HG03280 (cell line): ENCODE measurements around the gene NUBP2.

ENCODE experiments used
- ATAC-seq: cut with Tn5 transposase; IDR thresholded peaks from one replicate; pipeline ENCODE4 v1.9.1; 2021; ENCODE audit warnings: mild to moderate bottlenecking, moderate library complexity; ENCODE audit not compliant: unreplicated experiment

Gene NUBP2, protein sequence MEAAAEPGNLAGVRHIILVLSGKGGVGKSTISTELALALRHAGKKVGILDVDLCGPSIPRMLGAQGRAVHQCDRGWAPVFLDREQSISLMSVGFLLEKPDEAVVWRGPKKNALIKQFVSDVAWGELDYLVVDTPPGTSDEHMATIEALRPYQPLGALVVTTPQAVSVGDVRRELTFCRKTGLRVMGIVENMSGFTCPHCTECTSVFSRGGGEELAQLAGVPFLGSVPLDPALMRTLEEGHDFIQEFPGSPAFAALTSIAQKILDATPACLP

DNA sequence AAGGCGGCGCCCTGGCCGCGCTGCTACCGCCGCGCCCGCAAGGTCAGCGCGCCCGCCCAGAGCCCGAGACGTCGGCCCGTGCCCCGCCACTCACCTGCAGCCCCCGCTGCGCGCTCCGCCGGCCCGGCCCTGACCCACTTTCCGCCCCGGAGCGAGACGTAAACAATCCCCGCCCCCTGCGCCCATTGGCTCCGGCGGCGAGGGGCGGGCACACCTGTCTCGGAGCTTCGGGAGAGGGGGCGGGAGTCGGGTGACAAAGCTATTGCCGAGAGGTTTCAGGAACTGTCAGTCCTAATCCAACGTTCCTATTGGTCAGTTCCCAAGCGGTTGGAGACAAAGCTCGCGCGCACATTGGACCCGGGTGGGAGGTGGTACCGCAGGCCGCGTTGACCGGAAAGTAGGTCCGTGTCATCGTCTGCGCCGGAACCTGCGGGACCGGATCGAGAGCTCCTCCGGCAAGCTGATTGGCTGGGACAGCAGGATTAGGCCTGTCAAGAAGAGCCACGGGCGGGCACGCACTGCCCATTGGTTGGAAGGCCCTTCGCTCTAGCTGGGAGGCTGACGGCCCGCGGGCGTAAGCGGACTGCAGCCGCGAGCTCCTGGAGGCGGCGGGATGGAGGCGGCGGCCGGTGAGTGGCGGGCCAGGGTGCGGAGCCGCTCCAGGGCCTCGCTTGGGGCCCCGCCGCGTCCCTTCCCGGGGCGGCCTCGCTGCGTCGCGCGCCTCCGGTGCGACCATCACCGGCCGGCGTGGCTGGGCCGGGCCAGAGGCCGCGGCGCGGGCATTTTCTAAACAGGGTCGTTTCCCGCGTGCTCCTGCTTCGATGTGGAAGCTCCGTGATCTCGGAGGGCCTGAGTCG lies at the start of gene NUBP2, which contains the start of gene SPSB3:
Gene NUBP2, plus strand, starts transcription at position 553 of the 857 bp plus-strand sequence. Its CDS starts 61 bp downstream, at position 614.
Gene SPSB3, minus strand, starts transcription at position 164 of the 857 bp plus-strand sequence. CDS start 1,088 bp downstream, outside the sequence.
- peak; percentile 82 for ATAC-seq

DNA sequence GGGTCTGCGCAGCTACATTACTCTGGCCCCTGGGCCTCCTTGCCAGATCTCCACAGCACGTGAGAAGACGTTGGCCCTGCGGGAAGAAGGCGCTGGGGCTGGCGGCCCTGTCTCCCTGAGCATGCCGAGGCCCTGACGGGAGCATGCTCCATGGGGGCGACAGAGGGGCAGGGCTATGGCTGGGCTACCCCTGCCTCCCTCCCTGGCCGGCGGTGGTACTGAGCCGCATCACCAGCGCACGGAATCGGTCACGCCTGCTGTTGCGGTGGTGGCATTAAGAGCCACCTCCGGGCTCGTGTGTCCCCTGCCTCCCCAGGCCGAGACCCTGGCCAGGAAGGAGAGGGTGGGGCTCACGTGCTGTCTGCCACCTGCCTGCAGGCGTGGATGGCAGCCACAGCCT lies 48.6 kb upstream of the NUBP2 start:
- no peak for ATAC-seq

DNA sequence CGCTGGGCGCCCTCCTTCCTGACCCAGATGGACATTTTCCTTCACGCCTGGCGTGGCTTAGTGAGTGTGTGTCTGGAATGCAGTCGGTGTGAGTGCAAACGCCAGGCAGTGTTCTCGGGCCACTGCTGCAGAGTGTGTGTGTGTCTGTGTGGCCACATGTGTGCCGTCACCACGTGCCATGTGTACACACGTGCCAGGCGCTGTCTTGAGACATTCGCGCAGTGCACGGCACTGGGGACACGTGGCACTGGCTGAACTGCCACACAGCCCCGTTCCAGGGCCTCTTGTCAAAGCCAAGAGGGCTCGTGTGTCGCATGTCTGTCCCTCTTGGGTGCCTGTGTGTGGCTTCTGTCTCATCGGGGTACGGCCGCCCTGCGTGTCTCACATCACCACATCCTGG lies 47.9 kb upstream of the NUBP2 start:
- no peak for ATAC-seq

DNA sequence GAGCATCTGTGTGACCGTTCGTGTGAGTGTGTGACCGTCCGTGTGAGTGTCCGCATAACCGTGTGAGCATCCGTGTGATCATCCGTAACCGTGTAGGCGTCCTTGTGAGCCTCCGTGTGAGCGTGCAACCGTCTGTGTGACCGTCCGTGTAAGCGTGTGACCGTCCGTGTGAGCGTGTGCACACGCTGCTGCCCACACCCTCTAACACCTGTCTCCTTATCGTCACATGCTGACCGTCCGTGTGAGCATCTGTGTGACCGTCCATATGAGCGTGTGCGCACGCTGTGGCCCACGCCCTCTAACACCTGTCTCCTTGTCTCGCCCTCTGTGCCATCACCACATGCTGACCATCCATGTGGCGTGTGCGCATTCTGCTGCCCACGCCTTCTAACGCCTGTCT lies 42.5 kb upstream of the NUBP2 start:
- no peak for ATAC-seq

DNA sequence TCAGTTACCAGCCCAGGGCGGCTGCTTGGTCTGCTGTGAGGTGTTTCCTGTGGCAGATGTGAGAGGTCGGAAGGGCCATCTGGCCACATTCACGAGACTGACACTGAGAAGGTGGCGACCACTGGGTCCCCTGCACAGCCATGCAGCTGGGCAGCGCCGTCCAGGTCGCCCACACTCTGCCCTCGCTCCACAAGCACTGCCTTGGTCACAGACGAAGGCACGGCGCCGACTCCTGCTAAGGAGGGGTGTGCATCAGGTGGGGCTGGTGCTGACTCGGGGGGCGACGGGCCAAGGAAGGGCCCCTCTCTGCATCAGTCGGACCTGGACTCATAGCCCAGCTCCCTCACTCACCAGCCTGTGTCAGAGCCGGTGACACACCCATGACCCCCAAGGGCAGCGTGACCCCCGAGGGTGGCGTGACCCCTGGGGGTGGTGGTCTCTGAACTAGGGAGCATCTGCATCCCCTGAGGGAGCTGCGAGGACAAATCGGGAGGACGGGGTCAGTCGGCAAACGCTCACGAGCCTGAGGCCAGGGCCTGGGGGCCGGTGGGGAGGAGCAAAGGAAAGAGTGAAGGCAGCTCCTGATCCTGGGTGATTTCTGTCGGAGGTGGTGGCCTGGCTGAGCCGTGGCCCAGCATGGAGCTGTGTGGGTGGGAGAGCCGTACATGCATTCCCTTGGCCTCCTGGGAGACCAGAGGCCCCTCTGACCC lies 41.8 kb upstream of the NUBP2 start:
- ATAC-seq = no peak

DNA sequence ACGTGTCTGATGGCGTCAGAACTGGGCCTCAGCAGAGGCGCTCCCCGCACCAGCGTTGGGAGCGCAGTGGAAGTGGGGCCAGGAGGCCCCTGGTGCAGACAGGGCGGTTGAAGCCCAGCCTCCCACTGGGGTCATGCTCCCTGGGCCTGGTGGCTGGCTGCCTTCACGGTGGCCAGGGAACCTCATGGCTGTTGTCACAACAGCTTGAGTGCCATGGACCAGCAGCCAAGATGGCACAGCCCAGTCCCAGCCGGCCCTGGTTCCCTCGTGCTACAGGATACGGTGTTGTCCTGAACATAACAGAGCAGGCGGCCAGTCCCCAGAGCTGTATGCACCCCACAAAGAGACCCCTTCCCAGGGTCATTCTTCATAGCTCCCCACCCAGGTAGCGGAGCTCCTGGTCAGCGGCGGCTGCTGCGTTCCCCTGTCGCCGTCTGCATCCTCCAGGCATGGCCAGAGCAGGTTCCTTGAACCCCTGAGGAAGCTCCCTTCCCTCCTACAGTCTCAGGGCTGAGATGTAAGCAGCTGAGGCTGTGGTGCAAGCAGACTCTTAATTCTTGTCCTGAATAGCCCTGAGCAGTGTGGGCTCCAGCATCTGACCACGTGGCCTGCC lies 41.1 kb upstream of the NUBP2 start:
- no peak for ATAC-seq

DNA sequence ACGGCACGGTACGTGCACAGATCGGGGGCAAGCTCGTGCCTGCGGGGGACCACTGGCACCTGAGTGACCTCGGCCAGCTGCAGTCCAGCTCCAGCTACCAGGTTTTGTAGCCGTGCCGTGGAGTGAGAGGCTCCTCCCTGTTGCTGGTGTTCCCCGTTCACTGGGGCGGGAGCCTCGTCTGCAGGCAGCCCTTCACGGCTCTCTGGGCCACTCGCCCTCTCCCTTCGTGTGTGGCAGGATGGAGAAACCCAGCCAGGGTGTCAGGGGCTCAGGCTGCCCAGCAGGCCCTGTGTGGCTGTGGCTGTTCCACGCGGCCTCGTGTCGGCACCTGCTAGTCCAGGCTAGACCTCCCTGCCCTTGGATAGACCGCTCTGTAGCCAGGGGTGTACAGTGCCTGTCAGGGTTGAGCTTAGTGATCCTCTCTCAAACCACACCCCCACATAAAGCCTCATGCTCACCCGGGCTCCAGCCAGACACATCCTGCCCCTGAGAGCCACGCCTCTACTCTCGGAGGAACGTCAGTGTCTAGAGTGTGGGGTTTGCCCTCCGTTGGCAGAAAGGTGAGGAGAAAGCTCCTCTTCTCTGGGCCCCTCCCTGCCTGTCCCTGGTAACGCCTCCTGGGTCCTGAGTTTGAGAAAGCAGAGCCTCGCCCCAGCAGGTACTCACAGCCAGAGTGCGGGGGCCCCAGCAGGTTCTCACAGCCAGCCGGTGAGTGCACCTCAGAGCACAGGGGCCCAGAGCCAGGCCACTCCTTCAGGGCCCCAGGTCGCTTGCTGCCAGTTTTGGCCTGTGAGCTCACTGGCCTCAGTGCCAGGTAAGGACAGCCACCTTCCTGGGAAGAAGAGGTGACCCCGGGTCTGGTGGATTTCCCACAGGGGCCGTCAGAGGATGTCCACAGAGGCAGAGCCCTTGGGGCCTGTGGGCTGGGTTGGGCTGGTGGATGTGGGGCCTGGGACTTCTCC lies 39.1 kb upstream of the NUBP2 start:
- ATAC-seq = no peak

DNA sequence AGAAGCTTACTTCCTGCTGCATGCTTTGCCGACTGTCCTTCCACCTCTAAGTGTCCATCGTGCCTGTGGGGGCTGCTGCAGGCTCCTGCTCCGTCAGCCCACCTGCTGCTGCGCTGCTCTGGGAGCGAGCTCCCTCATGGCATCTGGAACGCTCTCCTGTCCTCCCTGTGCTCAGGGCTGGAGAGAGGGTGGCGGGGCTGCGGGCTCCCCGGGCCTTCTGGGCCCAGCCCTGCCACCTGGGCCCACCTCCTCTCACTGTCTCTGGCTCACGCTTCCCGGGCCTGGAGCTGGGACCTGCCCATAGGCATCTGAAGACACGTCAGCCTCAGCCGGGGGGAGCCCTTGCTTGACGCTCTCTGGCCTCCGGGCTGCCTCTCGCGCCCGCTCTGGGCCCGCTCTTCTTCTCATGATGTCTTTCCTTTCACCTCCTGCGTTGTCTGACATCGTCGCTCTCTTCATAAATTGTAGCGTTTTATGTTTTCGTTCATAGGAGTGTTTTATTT lies 38.4 kb upstream of the NUBP2 start:
- ATAC-seq = no peak

DNA sequence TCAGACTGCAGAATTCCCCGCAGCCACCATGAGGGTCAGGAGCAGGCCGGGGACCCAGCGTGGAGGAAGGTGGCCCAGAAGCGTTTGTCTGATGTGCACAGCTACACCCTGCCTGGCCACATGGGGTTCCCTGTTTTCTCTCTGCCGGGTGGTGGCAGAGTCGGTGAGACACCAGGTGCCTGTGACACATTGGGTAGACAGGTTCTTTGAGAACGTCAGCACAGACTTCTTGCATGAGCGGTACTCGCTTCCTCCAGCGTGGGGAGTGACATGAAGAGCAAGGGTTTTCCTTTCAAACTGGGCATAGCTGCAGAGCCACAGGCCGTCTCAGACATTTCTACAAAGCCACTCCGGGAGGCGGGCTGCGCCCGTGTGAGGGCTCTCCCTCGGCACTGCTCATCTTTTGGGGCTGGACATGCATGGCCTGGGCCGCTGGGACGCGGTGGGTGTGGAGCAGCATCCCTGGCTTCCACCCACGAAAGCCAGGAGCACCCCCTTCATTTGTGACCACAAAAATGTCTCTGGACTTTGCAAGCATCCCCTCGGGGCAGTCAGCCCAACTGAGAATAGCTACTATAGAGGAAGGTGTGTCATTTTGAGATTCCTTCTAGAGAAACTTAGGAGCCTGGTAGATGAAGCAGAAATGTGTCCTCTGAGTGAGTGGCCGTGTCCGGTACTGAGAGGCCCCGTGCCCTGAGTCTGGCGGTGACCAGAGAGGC lies 37.4 kb upstream of the NUBP2 start:
- no peak for ATAC-seq

DNA sequence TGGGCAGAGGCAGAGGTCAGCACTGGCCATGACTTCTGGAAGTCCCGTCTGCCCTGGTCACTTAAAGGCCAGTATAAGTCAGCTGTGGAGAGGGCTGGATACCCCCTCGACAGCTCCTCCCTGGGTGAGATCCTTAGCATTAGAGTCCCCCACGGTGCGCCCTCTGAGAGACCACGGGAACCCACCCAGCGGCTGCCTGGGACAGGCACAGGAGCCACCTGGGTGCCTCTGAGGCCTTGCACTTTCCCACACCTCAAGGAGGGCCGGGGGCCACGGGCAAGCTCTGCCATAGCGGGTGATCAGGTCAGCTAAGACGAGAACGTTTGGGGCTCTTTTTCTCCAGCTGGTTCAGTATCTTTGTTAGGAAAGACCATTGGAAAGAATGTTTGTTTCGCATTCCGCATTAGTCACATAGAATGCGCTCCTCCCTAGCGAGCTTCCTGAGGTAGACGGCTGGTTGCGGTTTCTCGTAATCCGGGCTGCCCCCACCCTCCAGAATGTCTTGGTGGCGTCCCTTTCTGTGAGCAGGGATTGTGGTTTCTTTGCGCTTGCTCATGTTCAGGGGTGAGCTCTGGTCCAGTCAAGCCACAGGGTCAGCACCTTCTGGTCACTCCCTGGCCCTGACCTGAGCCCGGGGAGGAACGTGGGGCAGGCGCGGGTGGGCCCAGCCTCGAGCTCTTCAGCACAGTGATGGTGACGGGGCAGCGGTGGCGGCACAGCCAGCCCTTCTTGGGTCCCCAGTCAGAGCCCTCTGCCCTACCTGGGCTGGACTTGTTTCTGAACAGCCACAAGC lies 36.7 kb upstream of the NUBP2 start:
- no peak for ATAC-seq

DNA sequence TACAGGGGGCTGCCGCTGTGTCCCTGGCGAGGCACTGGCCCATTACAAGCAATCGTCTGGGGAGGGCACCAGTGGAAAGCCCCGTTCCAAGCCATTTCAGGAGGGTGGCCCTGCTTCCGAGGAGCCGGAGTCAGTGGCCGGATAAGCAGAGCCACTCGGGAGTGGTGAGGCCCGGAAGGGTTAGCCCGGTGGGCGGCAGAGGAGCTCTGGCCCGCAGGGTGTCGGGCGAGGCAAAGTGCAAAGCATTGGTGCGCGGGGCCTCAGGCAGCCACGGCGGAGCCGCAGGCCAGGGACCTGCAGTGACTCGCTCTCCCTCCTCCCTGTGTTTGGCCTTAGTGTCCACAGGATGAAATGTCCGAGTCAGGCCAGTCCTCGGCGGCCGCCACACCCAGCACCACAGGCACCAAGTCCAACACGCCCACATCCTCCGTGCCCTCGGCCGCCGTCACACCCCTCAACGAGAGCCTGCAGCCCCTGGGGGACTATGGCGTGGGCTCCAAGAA lies 36.0 kb upstream of the NUBP2 start:
- no peak for ATAC-seq

DNA sequence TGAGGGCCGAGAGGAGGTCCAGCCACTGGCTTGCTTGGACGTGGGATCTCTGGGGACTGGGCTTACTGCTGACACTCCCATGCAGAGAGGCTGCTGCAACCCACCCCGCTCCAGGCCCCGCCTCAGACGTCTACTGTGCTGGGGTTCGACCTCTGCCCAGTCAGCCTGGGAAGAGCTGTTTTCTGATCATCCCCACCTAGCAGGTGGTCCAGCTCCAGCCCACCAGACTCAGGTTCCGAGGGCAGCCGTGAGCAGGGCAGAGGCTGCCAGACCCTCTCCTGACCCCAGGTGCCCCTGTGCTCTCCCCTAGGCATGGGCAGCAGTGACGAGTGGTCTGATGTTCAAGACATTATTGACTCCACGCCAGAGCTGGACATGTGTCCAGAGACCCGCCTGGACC lies 34.8 kb upstream of the NUBP2 start:
- ATAC-seq = no peak

DNA sequence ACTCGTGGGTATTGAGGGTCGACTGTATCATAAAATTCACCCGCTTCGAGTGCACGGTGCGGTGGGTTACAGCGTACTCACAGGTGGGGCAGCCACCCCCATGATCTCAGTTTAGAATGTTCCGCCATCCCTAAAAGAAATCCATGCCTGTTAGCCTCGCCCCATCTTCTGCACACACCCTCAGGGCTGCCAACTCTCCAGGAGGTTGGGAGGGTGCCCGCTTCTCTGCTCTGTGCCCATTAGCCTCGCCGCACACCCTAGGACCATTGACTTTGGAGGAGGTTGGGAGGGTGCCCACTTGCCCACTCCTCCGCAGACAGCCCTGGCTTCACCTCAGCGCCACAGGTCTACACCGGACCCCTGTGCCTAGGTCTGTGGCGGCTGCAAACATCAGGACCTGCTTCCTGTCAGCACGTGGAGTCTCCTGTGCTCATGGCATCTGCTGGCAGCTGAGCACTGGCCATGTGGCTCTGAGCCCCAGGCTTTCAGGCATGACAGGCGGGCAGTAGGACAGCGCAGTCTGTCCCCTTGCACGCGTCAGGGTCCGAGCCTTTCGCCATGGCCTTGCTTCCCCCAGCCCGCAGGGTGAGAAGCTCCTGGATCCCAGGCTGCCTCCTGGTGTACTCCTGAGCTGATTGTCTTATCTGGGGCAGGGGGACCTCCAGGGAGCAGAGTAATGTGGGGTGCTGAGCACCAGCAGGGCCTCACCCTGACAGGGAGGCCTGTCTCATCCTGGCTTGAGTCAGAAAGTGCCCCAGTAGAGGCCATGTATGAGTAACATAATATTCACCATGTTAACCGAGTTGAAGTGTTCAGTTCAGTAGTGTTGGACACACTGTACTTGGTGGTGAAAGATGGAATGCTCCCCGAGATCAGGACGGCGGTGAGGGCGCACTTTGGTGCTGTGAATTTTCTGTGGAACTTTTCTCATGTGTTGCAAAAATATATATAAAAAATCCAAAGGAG lies 33.3 kb upstream of the NUBP2 start:
- no peak for ATAC-seq

DNA sequence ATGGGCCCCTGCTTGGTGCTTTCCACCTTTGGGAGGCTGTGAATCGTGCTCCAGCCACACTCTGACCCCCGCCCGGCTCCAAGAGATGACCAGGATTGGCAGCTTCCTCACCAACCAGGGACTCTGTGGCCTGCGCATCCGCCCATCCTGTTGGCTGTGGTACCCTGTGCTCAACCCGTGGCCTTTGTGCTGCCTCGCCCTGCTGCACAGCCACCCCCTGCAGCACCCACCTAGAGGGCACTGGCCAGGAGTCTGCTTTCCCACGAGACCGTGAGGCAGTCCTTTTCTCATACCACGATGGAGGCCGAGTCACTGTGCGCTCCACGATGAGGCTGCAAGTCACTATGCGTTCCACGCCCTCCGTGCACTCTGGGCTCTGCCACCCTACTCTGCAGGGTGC lies 30.8 kb upstream of the NUBP2 start:
- no peak for ATAC-seq

DNA sequence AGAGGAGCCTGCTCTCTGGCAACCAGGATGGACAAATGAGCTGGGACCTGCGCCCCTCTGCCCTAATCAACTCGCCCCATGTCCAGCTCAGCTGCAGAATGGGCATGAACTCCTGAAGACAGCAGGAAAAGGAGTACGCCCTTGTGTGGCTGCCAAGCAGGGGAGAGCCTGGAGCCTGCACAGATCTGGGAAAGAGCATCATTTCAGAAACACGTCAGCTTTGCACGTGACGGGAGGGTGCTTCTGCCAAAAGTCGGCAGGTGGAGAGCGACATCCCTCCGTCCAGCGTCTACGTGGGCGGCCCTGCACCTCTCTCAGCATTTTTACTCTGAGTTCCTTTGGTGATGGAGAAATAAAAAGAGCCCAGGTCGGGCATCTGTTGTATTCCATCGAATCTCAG lies 29.9 kb upstream of the NUBP2 start:
- no peak for ATAC-seq

DNA sequence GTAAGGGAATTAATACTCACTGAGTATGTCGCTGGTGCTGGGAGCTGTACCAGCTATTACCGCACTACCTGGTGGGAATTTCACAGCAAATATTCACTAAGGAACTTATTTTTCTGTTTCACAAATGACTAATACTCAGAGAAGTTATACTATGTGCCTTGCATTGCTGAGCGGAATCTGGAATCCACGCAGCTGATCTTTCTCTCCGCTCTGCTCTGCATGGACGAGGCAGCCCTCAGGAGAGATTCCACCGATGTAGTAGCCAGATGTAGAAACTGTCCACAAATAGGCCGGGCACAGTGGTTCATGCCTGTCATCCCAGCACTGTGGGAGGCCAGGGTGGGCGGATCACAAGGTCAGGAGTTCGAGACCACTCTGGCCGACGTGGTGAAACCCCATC lies 28.6 kb upstream of the NUBP2 start:
- ATAC-seq = no peak
